Keratinocyte (primary cell): Measurements from ENCODE around the gene ANKRD24. TPM values are rescaled to one million over a fixed set of nuclear protein-coding genes. Genes with fewer than 3 reads are reported as not detected.

Experiments
- DNase-seq: peaks from one replicate; pipeline ENCODE4 v3.0.0-alpha.2; 2011; ENCODE audit warnings: low read depth, missing footprints, low spot score
- FAIRE-seq: peaks from 2 replicates; lab custom pipeline; 2011; peaks lifted over from hg19 to GRCh38; lab: Jason Lieb, UNC
- H2AFZ ChIP-seq: 2 replicates; pipeline ENCODE4 v1.6.0; 2012; ENCODE audit warnings: low read length, control low read depth, inconsistent platforms; ENCODE audit not compliant: control insufficient read depth
- H3K27ac ChIP-seq: 2 replicates; pipeline ENCODE4 v1.5.1; 2011; ENCODE audit warnings: low read length; ENCODE audit not compliant: control insufficient read depth, insufficient read depth
- H3K27me3 ChIP-seq: 3 replicates; pipeline ENCODE4 v1.6.0; 2011; ENCODE audit warnings: low read length; ENCODE audit not compliant: control insufficient read depth, insufficient read depth; ENCODE audit errors: extremely low read depth
- H3K36me3 ChIP-seq, 2 experiments: 2 replicates in 1 of 2; 3 replicates in 1 of 2; pipeline ENCODE4 v1.5.1; 2011; ENCODE audit warnings: low read length in 2 of 2, mild to moderate bottlenecking in 1 of 2; ENCODE audit not compliant: control insufficient read depth in 2 of 2, insufficient read depth in 2 of 2; ENCODE audit errors: extremely low read depth in 1 of 2
- H3K4me1 ChIP-seq: 3 replicates; pipeline ENCODE4 v1.5.1; 2011; ENCODE audit warnings: low read length; ENCODE audit not compliant: control insufficient read depth, insufficient read depth; ENCODE audit errors: extremely low read depth
- H3K4me2 ChIP-seq: 3 replicates; pipeline ENCODE4 v1.6.0; 2011; ENCODE audit warnings: low read depth, low read length; ENCODE audit not compliant: control insufficient read depth, insufficient read depth; ENCODE audit errors: extremely low read depth
- H3K4me3 ChIP-seq, 3 experiments: fragments of 200-600 bp in 1 of 3; sonication (generic) in 1 of 3; 2 replicates in 2 of 3; 3 replicates in 1 of 3; pipeline ENCODE4 v1.5.1; 2011 to 2016; ENCODE audit warnings: low read length in 3 of 3, mild to moderate bottlenecking in 3 of 3, control low read depth in 2 of 3, inconsistent platforms in 1 of 3, low read depth in 1 of 3, mixed read lengths in 1 of 3, mixed run types in 1 of 3, moderate library complexity in 1 of 3; ENCODE audit not compliant: control insufficient read depth in 2 of 3, insufficient read depth in 2 of 3; ENCODE audit errors: extremely low read depth in 1 of 3
- H3K79me2 ChIP-seq: 2 replicates; pipeline ENCODE4 v1.6.0; 2012; ENCODE audit warnings: low read length; ENCODE audit not compliant: control insufficient read depth, insufficient read depth
- H3K9ac ChIP-seq: 3 replicates; pipeline ENCODE4 v1.6.0; 2011; ENCODE audit warnings: low read length; ENCODE audit not compliant: control insufficient read depth, insufficient read depth; ENCODE audit errors: extremely low read depth
- H3K9me1 ChIP-seq: 3 replicates; pipeline ENCODE4 v1.6.0; 2011; ENCODE audit warnings: low read length; ENCODE audit not compliant: control insufficient read depth, insufficient read depth; ENCODE audit errors: extremely low read depth
- H3K9me3 ChIP-seq: 2 replicates; pipeline ENCODE4 v1.5.1; 2012; ENCODE audit warnings: low read depth, low read length; ENCODE audit not compliant: control insufficient read depth
- H4K20me1 ChIP-seq: 3 replicates; pipeline ENCODE4 v1.6.0; 2011; ENCODE audit warnings: low read length; ENCODE audit not compliant: control insufficient read depth, insufficient read depth; ENCODE audit errors: extremely low read depth
- CTCF ChIP-seq, 3 experiments: IDR thresholded peaks in 1 of 3; conservative IDR thresholded peaks in 1 of 3; optimal IDR thresholded peaks in 1 of 3; 2 replicates in 2 of 3; 3 replicates in 1 of 3; pipeline versions ENCODE3 to v1.5.1; 2011; ENCODE audit warnings: low read length in 3 of 3, mild to moderate bottlenecking in 3 of 3, moderate library complexity in 2 of 3, control low read depth in 1 of 3, inconsistent platforms in 1 of 3; ENCODE audit not compliant: insufficient read depth in 2 of 3; ENCODE audit errors: extremely low read depth in 1 of 3
- EZH2 ChIP-seq: IDR thresholded peaks from one replicate; pipeline ENCODE4 v1.6.1; 2012; ENCODE audit warnings: inconsistent platforms, mild to moderate bottlenecking, low read length, moderate library complexity
- dilution Hi-C: fragments of 300-500 bp; cut with MboI; formaldehyde crosslinking; loops from one replicate; pipeline ENCODE4 v1.7.0; 2020; ENCODE audit warnings: low sequenced_read_pairs; ENCODE audit not compliant: extremely low pct_ligation_motif_present
- polyA plus RNA-seq, 5 experiments: library from polyadenylated mRNA; depleted of rRNA in 3 of 5; stranded (reverse) in 3 of 5; stranded (forward) in 1 of 5; unstranded in 1 of 5; fragments of >200 nt; gene quantifications; 1 replicate in 1 of 5; 2 replicates in 3 of 5; 3 replicates in 1 of 5; pipeline versions ENCODE4 v1.2.1 to v1.2.3, GENCODE V29; 2011 to 2012; ENCODE audit warnings: missing spikeins in 2 of 5, low read depth in 1 of 5, low replicate concordance in 1 of 5

Gene ANKRD24
- polyA plus RNA-seq, 1 donor (not counting 4 experiments of a cell fraction or from before 2014, with no cell fraction given) = 0.07 TPM

- TF ChIP-seq EZH2 (no peak), CTCF (optimal IDR thresholded peaks at IDR 0.05 in 1 of 3, IDR thresholded peaks at IDR 0.05 in 1 of 3, conservative IDR thresholded peaks at IDR 0.05 in 1 of 3; ENCODE audit: extremely low read depth in 1 of 3, insufficient read depth in 2 of 3, low read length in 3 of 3) (no peak)
- Histone ChIP-seq H3K9ac (no peak overlapping the region), H4K20me1 (no peaks in the 10 kb centered on the region), H3K9me1 (no peaks in the 10 kb centered on the region), H3K4me3 (no peak overlapping the region), H3K27me3 (no peaks in the 10 kb centered on the region), H3K4me2 (no peak overlapping the region), H3K79me2 (no peaks in the 10 kb centered on the region), H3K4me1 (peaks cover 4% of the 10 kb centered on the region), H3K9me3 (no peaks in the 10 kb centered on the region), H3K36me3 (no peaks in the 10 kb centered on the region), H3K27ac (no peak overlapping the region), H2AFZ (no peak overlapping the region)
- dilution Hi-C loops = no loop called here
- no peak for DNase-seq
- FAIRE-seq = no peak
Measured at GRCh38 chr19:4136680-4137088, 45.8 kb upstream of the ANKRD24 start.

GRCh38 chr19:4138445-4138844, 44.0 kb upstream of the ANKRD24 start:
- H3K9me1 ChIP-seq = no peaks in the 10 kb centered on the region
- DNase-seq = no peak
- no peaks in the 10 kb centered on the region for H3K27me3 ChIP-seq
- no peak overlapping the region for H2AFZ ChIP-seq
- TF ChIP-seq EZH2 = no peak
- no peaks in the 10 kb centered on the region for H3K36me3 ChIP-seq
- H3K9me3 ChIP-seq = no peaks in the 10 kb centered on the region
- H3K4me1 ChIP-seq = no peaks in the 10 kb centered on the region
- H3K4me3 ChIP-seq = no peak overlapping the region
- no peak for FAIRE-seq
- no peaks in the 10 kb centered on the region for H3K79me2 ChIP-seq
- no peak overlapping the region for H3K4me2 ChIP-seq
- H3K9ac ChIP-seq = no peak overlapping the region
- H3K27ac ChIP-seq = no peak overlapping the region
- H4K20me1 ChIP-seq = no peaks in the 10 kb centered on the region
- dilution Hi-C loops = no loop called here

GRCh38 chr19:4139614-4140236, 42.8 kb upstream of the ANKRD24 start:
- no peaks in the 10 kb centered on the region for H3K79me2 ChIP-seq
- H3K27me3 ChIP-seq = no peaks in the 10 kb centered on the region
- peak; percentile 39 for FAIRE-seq
- no peaks in the 10 kb centered on the region for H3K4me1 ChIP-seq
- H3K9me3 ChIP-seq = no peaks in the 10 kb centered on the region
- no peaks in the 10 kb centered on the region for H4K20me1 ChIP-seq
- no peaks in the 10 kb centered on the region for H3K36me3 ChIP-seq
- H3K27ac ChIP-seq = no peak overlapping the region
- TF ChIP-seq EZH2 = no peak
- TF ChIP-seq CTCF (optimal IDR thresholded peaks at IDR 0.05 in 1 of 3, IDR thresholded peaks at IDR 0.05 in 1 of 3, conservative IDR thresholded peaks at IDR 0.05 in 1 of 3; ENCODE audit: extremely low read depth in 1 of 3, insufficient read depth in 2 of 3, low read length in 3 of 3) = peak; percentile 92 to 93 (median 92)
- no peak overlapping the region for H2AFZ ChIP-seq
- no peak for DNase-seq
- dilution Hi-C loops = no loop called here
- no peak overlapping the region for H3K9ac ChIP-seq
- H3K4me2 ChIP-seq = no peak overlapping the region
- H3K9me1 ChIP-seq = no peaks in the 10 kb centered on the region
- no peak overlapping the region for H3K4me3 ChIP-seq
